Measurements from ENCODE around the gene JKAMP. TPM values are rescaled to one million over a fixed set of nuclear protein-coding genes. Genes with fewer than 3 reads are reported as not detected.

Gene JKAMP
- polyA plus RNA-seq, 2 donors: 9.7 to 18.7 TPM

Other genes starting within 250 kb of the JKAMP start
- under 1 TPM; 0.43 to 0.52 TPM for gene GPR135, start 19.1 kb upstream of the JKAMP start, polyA plus RNA-seq
- 10 to 100 TPM in 1 of 2 donors, 1 to 10 TPM in 1; 8.7 to 19.8 TPM for gene L3HYPDH, start 109 bp upstream of the JKAMP start, polyA plus RNA-seq
- gene CCDC175, start 92.3 kb downstream of the JKAMP start, polyA plus RNA-seq: not detected